SK-N-SH (cell line): ENCODE results near the gene CYP2B6.
"Not testable (repeated sequence)": the region's sequence is repeated elsewhere in the genome, so short reads cannot be mapped to it uniquely, and the experiment has no call there.

Experiments
- EZH2phosphoT487 ChIP-seq: fragments of 200-600 bp; sonication (generic); IDR thresholded peaks from 2 replicates; pipeline ENCODE4 v1.6.1; 2017; ENCODE audit warnings: low read depth, mixed run types, mild to moderate bottlenecking, antibody characterized with exemption, moderate library complexity, borderline replicate concordance
- JUND ChIP-seq: IDR thresholded peaks from 2 replicates; pipeline ENCODE4 v1.4.0; 2012
- SIN3A ChIP-seq: IDR thresholded peaks from 2 replicates; pipeline ENCODE4 v1.6.1; 2012; ENCODE audit warnings: low read depth, mild to moderate bottlenecking, low read length, moderate library complexity, borderline replicate concordance
- TF ChIP-seq, protein P1 (sequence below): fragments of 200-600 bp; sonication (generic); IDR thresholded peaks from 2 replicates; pipeline ENCODE4 v1.6.1; 2017; ENCODE audit warnings: antibody characterized with exemption, mild to moderate bottlenecking, moderate library complexity

DNA sequence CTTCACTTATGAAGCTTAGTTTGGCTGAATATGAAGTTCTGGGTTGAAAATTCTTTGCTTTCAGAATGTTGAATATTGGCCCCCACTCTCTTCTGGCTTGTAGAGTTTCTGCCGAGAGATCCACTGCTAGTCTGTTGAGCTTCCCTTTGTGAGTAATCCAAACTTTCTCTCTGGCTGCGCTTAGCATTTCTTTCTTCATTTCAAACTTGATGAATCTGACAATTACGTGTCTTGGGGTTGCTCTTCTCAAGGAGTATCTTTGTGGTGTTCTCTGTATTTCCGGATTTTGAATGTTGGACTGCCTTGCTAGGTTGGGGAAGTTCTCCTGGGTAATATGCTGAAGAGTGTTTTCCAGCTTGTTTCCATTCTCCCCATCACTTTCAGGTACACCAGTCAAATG is 21.4 kb upstream of the CYP2B6 start:
- TF ChIP-seq JUND, EZH2phosphoT487, SIN3A: not testable (repeated sequence)
- TF ChIP-seq, protein P1, sequence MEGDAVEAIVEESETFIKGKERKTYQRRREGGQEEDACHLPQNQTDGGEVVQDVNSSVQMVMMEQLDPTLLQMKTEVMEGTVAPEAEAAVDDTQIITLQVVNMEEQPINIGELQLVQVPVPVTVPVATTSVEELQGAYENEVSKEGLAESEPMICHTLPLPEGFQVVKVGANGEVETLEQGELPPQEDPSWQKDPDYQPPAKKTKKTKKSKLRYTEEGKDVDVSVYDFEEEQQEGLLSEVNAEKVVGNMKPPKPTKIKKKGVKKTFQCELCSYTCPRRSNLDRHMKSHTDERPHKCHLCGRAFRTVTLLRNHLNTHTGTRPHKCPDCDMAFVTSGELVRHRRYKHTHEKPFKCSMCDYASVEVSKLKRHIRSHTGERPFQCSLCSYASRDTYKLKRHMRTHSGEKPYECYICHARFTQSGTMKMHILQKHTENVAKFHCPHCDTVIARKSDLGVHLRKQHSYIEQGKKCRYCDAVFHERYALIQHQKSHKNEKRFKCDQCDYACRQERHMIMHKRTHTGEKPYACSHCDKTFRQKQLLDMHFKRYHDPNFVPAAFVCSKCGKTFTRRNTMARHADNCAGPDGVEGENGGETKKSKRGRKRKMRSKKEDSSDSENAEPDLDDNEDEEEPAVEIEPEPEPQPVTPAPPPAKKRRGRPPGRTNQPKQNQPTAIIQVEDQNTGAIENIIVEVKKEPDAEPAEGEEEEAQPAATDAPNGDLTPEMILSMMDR = not testable (repeated sequence)
